ENCODE data around the gene ARMC7. TPM values are rescaled to one million over a fixed set of nuclear protein-coding genes. Genes with fewer than 3 reads are reported as not detected.
"Not testable (repeated sequence)": the region's sequence is repeated elsewhere in the genome, so short reads cannot be mapped to it uniquely, and the experiment has no call there.

Gene ARMC7
- total RNA-seq, 1 donor from 2014 or later, result 12.8 TPM

DNA sequence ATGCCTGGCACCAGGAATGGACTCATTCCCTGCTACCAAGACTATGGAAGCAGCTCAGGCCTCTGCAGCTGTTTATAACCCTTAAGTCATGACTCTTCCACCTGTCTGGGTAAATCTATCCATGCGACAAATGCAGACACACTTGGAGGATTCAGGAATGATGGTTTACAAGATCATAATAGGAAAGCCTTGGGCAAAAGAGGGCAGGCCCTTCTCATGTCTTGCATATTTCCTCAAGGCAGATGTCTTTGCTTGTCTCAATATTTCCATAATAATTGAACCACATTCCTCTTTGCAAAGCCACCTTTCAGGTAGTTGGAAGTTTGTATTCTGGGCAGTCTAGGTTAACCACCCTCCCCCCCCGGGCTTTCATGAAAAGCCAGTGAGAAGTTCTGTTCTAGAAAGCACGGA, 45.4 kb downstream of the ARMC7 start:
- Mint-ChIP-seq H3K9me3 (ENCODE audit: unreplicated experiment) (no peaks in the 10 kb centered on the region), H3K27me3 (ENCODE audit: unreplicated experiment) (no peaks in the 10 kb centered on the region), H3K4me3 (ENCODE audit: unreplicated experiment) (peak overlapping the region; percentile 85), H3K4me1 (ENCODE audit: unreplicated experiment) (peaks cover 25% of the 10 kb centered on the region), H3K27ac (ENCODE audit: unreplicated experiment) (peak overlapping the region; percentile 82), H3K36me3 (ENCODE audit: unreplicated experiment) (peaks cover 2% of the 10 kb centered on the region)
- TF ChIP-seq, protein P1, sequence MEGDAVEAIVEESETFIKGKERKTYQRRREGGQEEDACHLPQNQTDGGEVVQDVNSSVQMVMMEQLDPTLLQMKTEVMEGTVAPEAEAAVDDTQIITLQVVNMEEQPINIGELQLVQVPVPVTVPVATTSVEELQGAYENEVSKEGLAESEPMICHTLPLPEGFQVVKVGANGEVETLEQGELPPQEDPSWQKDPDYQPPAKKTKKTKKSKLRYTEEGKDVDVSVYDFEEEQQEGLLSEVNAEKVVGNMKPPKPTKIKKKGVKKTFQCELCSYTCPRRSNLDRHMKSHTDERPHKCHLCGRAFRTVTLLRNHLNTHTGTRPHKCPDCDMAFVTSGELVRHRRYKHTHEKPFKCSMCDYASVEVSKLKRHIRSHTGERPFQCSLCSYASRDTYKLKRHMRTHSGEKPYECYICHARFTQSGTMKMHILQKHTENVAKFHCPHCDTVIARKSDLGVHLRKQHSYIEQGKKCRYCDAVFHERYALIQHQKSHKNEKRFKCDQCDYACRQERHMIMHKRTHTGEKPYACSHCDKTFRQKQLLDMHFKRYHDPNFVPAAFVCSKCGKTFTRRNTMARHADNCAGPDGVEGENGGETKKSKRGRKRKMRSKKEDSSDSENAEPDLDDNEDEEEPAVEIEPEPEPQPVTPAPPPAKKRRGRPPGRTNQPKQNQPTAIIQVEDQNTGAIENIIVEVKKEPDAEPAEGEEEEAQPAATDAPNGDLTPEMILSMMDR (IDR thresholded peaks at IDR 0.05), result no peak
- DNase-seq (ENCODE audit: extremely low spot score, unreplicated experiment), result no peak

DNA sequence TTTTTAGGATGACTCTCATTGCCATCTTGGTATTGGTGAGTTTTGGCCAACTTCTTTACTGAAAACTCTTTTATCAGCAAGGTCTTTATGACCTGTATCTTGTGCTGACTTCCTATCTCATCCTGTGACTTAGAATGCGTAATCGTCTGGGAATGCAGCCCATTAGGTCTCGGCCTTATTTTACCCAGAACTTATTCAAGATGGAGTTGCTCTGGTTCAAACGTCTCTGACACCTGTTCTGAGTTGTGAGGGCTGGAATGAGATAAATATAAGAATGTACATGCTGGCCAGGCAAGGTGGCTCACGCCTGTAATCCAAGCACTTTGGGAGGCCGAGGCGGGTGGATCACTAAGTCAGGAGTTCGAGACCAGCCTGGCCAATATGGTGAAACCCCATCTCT, 48.7 kb downstream of the ARMC7 start:
- H3K27ac Mint-ChIP-seq (ENCODE audit: unreplicated experiment); H3K9me3 Mint-ChIP-seq (ENCODE audit: unreplicated experiment); H3K4me1 Mint-ChIP-seq (ENCODE audit: unreplicated experiment); DNase-seq (ENCODE audit: extremely low spot score, unreplicated experiment); H3K4me3 Mint-ChIP-seq (ENCODE audit: unreplicated experiment); H3K36me3 Mint-ChIP-seq (ENCODE audit: unreplicated experiment); H3K27me3 Mint-ChIP-seq (ENCODE audit: unreplicated experiment): not testable (repeated sequence)

DNA sequence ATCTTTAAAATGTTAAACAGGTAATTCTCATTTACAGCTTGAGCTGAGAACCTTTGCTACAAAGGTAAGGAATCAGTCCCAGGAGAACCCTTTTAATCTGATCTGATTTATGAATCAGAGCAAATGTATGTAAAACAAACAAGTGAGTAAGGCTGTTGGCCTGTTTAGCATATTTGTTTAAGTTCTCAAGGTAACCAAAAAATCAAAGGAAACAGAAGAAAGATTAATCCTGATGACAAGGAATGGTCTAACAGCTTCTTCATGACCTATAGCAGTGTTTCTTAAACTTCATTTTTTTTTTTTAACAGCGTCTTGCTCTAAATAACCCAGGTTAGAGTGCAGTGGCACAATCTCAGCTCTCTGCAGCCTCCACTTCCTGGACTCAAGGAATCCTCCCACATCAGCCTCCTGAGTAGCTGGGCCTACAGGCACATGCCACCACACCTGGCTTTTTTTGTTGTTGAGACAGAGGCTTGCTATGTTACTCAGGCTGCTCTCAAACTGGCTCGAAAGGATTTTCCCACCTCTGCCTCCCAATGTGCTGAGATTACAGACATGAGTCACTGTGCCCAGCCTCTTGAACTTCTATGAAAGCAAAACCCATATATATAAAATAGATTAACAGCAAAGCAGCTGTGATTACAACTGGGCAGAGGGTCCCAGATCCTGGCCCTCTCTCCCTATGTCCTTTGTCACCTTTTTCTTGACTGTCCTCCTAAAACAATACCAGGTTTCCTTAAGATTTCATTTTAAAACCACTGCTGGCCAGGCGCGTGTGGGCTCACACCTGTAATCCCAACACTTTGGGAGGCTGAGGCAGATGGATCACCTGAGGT, 49.6 kb downstream of the ARMC7 start:
- no peak overlapping the region for H3K4me3 Mint-ChIP-seq (ENCODE audit: unreplicated experiment)
- DNase-seq (ENCODE audit: extremely low spot score, unreplicated experiment), result no peak
- TF ChIP-seq, protein P1 (IDR thresholded peaks at IDR 0.05), result no peak
- H3K36me3 Mint-ChIP-seq (ENCODE audit: unreplicated experiment), result peaks cover 7% of the 10 kb centered on the region
- H3K27ac Mint-ChIP-seq (ENCODE audit: unreplicated experiment), result no peak overlapping the region
- peaks cover 9% of the 10 kb centered on the region for H3K4me1 Mint-ChIP-seq (ENCODE audit: unreplicated experiment)
- no peaks in the 10 kb centered on the region for H3K27me3 Mint-ChIP-seq (ENCODE audit: unreplicated experiment)
- H3K9me3 Mint-ChIP-seq (ENCODE audit: unreplicated experiment), result no peaks in the 10 kb centered on the region

DNA sequence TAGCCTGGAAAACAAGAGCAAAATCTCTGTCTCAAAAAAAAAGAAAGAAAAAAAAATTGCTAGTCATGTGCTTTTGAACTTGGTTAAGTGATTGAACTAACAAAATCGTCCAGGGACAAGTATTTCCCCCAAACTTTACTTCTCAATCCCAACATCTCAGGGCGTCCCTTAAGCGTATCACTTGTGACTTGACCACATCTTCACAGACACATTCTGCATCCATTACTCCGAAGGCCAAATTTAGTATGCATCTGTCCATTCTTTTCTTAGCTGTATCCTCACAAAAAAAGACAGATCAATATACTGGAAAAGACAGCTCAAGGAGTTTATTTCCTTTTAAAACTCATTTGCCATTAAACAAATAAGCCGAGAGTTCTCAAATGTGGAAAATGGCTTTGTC, 50.4 kb downstream of the ARMC7 start:
- H3K4me1 Mint-ChIP-seq (ENCODE audit: unreplicated experiment), result peaks cover 2% of the 10 kb centered on the region
- H3K36me3 Mint-ChIP-seq (ENCODE audit: unreplicated experiment), result peaks cover 8% of the 10 kb centered on the region
- TF ChIP-seq, protein P1 (IDR thresholded peaks at IDR 0.05), result no peak
- no peaks in the 10 kb centered on the region for H3K9me3 Mint-ChIP-seq (ENCODE audit: unreplicated experiment)
- H3K4me3 Mint-ChIP-seq (ENCODE audit: unreplicated experiment), result no peak overlapping the region
- no peak for DNase-seq (ENCODE audit: extremely low spot score, unreplicated experiment)
- H3K27ac Mint-ChIP-seq (ENCODE audit: unreplicated experiment), result no peak overlapping the region
- H3K27me3 Mint-ChIP-seq (ENCODE audit: unreplicated experiment), result no peaks in the 10 kb centered on the region

DNA sequence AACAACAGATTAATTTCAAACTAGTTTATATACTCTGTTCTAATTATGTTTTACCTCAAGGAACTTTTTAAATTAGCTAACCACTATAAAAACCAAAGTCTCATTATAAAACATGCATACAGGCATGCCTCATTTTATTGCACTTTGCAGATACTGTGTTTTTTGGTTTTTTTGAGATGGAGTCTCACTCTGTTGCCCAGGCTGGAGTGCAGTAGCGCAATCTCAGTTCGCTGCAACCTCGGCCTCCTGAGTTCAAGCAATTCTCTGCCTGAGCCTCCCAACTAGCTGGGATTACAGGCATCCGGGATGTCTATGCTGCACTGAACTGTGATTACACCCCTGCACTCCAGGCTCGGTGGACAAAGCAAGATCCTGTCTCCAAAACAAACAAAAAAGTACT, 53.3 kb downstream of the ARMC7 start:
- TF ChIP-seq, protein P1 (IDR thresholded peaks at IDR 0.05), result no peak
- Mint-ChIP-seq H3K4me1 (ENCODE audit: unreplicated experiment) (no peaks in the 10 kb centered on the region), H3K36me3 (ENCODE audit: unreplicated experiment) (peaks cover 16% of the 10 kb centered on the region), H3K27me3 (ENCODE audit: unreplicated experiment) (no peaks in the 10 kb centered on the region), H3K4me3 (ENCODE audit: unreplicated experiment) (no peak overlapping the region), H3K9me3 (ENCODE audit: unreplicated experiment) (no peaks in the 10 kb centered on the region), H3K27ac (ENCODE audit: unreplicated experiment) (no peak overlapping the region)
- no peak for DNase-seq (ENCODE audit: extremely low spot score, unreplicated experiment)

DNA sequence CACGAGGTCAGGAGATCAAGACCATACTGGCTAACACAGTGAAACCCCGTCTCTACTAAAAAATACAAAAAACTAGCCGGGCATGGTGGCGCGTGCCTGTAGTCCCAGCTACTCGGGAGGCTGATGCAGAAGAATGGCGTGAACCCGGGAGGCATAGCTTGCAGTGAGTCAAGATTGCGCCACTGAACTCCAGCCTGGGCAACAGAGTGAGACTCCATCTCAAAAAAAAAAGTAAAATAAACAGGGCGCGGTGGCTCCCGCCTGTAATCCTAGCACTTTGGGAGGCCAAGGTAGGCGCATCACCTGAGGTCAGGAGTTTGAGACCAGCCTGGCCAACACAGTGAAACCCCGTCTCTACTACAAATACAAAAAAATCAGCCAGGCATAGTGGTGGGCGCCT, 54.8 kb downstream of the ARMC7 start:
- H3K27ac Mint-ChIP-seq (ENCODE audit: unreplicated experiment); H3K27me3 Mint-ChIP-seq (ENCODE audit: unreplicated experiment); DNase-seq (ENCODE audit: extremely low spot score, unreplicated experiment); H3K9me3 Mint-ChIP-seq (ENCODE audit: unreplicated experiment); H3K4me1 Mint-ChIP-seq (ENCODE audit: unreplicated experiment); H3K4me3 Mint-ChIP-seq (ENCODE audit: unreplicated experiment): not testable (repeated sequence)
- H3K36me3 Mint-ChIP-seq (ENCODE audit: unreplicated experiment), result peaks cover 13% of the 10 kb centered on the region
